G401 (cell line): ENCODE measurements around the gene GPC6. TPM values are rescaled to one million over a fixed set of nuclear protein-coding genes. Genes with fewer than 3 reads are reported as not detected.
"Not testable (repeated sequence)": the region's sequence is repeated elsewhere in the genome, so short reads cannot be mapped to it uniquely, and the experiment has no call there.

Experiments used
- DNase-seq: peaks from one replicate; pipeline ENCODE4 v3.0.0-alpha.2; 2015; ENCODE audit warnings: low spot score
- in situ Hi-C: cut with HindIII; loops from 2 replicates; pipeline ENCODE4 v1.10.0; 2016; ENCODE audit warnings: low sequenced_read_pairs, mixed read lengths
- total RNA-seq: library from RNA; depleted of rRNA; stranded (reverse); fragments of >200 nt; shearing (Covaris generic); gene quantifications from 2 replicates; pipeline ENCODE4 v1.2.3, GENCODE V29; 2014

The GPC6 gene
- total RNA-seq, 1 experiment from 2014 or later = 2.1 TPM

GRCh38 chr13:94291631-94292322 is 1065.2 kb downstream of the GPC6 start:
- in situ Hi-C loops = no loop called here
- no peak for DNase-seq

GRCh38 chr13:94292323-94292640 is 1065.7 kb downstream of the GPC6 start:
- in situ Hi-C loops = no loop called here
- DNase-seq = no peak

- in situ Hi-C loops = no loop called here
- DNase-seq = no peak
Measured at GRCh38 chr13:94296471-94296870, 1069.9 kb downstream of the GPC6 start.

- in situ Hi-C loops = no loop called here
- no peak for DNase-seq
Measured at GRCh38 chr13:94298346-94298745, 1071.7 kb downstream of the GPC6 start.

GRCh38 chr13:94300401-94300800 is 1073.8 kb downstream of the GPC6 start:
- in situ Hi-C loops = no loop called here
- no peak for DNase-seq

- in situ Hi-C loops = no loop called here
- no peak for DNase-seq
Measured at GRCh38 chr13:94301487-94301886, 1074.9 kb downstream of the GPC6 start.

- DNase-seq, in situ Hi-C loops: not testable (repeated sequence)
Measured at GRCh38 chr13:94302847-94303565, 1076.4 kb downstream of the GPC6 start.

DNA sequence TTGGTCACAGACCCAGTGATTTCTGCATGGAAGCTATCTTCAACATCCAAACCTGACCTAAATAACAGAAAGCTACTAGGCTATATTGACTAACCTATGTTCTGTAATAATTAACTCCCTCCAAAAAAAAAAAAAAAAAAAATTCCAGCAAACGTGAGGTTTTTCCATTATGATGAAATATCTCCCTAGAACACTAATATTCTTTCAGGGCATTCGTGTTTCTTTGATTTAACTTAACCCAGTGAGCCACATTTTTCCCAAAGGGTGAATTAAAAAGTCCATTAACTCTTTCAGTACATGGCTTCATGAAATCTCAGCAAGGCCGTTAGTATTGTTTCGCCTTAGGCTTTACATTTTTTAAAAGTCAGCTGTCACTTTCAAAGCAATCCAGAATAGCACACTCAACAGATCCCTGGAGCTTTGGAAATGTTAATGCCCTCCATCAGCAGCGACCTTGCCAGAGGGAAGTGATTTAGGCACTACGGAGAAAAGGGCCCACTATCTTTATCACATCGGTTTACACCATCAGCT is 1077.1 kb downstream of the GPC6 start:
- in situ Hi-C loops = no loop called here

DNA sequence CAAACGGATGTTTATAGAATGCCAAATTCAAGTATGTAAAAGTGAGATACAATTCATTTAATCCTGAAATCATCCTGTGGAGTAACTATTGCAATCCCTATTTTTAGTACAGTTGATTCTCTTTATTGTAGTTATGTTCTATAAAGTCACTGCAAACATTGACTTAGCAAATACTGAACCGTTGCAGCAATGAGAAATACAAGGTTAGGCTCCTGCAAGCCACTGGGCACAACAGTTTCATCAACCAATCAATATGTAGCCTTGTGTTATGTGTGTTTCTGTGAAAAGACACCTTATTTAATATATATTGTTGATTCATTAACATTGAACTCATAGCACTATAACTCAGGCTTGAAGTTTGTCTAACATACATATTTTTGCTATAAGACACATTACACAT is 1078.4 kb downstream of the GPC6 start:
- in situ Hi-C loops = no loop called here
- no peak for DNase-seq

More for the DNA sequence above, 1077.1 kb downstream of the GPC6 start:
- DNase-seq = no peak

GRCh38 chr13:94305463-94305862 is 1078.9 kb downstream of the GPC6 start:
- DNase-seq = no peak
- in situ Hi-C loops = no loop called here

DNA sequence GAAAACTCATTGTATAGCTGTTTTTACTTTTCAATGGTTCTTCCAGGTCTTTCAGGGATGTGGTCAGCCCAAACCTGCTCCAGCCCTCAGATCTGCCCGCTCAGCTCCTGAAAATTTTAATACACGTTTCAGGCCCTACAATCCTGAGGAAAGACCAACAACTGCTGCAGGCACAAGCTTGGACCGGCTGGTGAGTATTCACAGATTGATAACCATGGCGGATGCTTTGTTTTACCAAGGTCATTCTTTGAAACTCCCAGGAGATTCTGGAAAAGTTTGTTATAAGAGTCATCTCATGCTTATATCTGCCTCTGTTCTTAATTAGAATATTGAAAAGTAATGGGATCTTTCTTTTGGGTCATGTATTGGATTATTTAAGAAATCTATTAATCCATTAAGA is 1079.3 kb downstream of the GPC6 start:
- in situ Hi-C loops = no loop called here

GRCh38 chr13:94308832-94309231 is 1082.2 kb downstream of the GPC6 start:
- in situ Hi-C loops = no loop called here

More for the DNA sequence above, 1079.3 kb downstream of the GPC6 start:
- no peak for DNase-seq

DNA sequence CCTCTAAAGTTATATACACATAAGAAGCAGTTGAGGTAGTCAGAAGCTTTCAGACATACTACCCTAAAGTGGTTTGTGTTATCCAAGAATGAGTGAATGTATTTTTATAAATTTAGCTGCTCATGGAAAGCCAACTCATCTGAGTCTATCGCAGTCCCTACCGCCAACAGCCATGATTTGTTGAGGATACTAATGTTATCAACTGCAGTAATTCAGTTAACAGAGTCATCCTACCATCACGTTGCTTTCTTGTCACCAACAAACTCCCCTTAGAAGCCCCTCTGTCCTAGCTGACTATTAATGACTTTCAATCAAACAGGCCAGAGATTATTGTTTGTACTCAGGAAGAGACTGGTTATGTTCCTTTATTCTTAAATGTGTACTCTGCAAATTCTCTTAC is 1083.0 kb downstream of the GPC6 start:
- no peak for DNase-seq
- in situ Hi-C loops = no loop called here

More at GRCh38 chr13:94308832-94309231, 1082.2 kb downstream of the GPC6 start:
- DNase-seq = no peak

DNA sequence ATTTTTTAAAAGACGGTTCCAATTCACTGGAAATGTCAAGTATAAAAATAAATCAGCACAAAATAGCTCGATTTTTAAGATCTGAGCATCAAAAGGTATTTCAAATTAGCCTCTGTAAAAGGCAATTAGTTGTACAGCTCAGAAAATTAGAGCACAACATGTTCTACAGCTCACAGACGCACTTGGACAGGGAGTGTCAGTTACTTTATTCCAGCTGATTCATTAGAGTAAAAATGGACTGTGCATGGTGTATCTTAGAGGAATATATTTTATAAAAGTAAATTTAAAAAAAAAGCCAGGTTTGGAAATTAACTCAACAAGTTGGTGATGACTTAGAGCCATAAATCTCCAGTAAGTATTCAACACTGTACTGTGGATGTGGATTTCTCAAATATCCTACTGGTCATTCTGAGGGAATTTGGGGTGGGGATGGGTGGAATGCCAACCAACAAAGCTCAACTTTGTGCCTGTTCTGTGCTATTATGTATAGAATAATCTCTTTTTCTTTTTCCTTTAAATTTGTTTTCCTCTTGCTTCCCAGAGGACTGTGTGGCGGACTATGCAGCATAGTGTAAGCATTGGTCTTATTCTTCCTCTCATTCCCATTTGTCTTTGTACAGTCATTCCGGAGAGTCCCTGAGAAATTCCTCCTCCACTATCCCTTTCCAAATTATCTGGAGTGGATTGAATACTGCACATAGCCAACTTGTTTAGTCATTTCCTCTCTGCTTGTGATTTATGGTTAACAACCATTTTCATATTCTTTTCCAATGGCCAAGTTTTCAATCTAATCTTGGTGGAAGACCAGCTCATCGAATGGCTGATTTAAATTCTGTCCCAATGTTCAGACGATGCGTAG is 1083.6 kb downstream of the GPC6 start:
- in situ Hi-C loops = no loop called here
- DNase-seq = no peak

DNA sequence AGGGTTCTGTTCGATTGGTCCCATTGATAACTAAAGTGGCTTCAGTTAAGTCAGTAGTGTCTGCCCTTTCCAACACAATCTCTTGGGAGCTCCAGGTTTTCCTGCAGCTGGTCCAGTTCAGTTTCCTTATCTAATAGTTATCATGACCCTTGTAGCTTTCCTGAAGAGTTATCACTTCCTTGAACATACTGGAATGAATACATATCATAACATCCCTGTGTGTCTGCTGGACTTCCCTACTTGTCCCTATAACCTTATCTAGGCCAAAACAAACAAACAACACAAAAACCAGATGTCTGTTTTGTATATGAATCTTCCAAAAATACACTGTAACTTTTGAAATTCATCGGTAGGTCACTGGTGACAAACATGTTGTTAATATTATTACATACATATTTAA is 1085.3 kb downstream of the GPC6 start:
- in situ Hi-C loops = no loop called here
- no peak for DNase-seq

- DNase-seq = peak; percentile 8
- in situ Hi-C loops = no loop called here
Measured at GRCh38 chr13:94312511-94313216, 1086.1 kb downstream of the GPC6 start.

DNA sequence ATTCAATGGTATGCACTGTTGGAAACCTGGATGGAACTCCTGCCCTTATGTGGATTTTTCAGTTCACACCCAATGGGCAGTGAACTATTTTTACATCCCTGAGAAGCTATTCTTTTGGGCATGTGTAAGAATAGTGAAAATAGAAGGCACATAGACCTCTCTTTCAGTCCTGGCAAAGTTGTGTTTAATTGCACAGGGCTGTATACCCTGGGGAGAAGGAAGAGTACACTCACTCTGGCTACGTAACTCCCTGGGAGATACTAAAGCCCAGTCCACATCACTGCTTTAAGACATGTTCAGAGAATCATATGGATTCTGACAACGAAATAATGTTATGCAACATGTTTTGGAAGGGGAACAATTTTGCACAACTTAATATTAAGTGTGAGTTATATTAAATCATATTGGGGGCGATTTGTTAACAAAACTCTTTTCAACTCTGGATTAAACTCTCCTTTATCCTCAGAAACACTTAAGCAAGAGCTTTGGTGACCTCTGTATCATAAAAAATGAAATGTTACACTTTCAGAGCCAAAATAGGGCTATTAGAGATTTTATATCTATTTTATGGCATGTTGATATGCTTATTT is 1086.8 kb downstream of the GPC6 start:
- no peak for DNase-seq

GRCh38 chr13:94313926-94314325 is 1087.3 kb downstream of the GPC6 start:
- DNase-seq = no peak
- in situ Hi-C loops = no loop called here

More for the DNA sequence above, 1086.8 kb downstream of the GPC6 start:
- in situ Hi-C loops = no loop called here

DNA sequence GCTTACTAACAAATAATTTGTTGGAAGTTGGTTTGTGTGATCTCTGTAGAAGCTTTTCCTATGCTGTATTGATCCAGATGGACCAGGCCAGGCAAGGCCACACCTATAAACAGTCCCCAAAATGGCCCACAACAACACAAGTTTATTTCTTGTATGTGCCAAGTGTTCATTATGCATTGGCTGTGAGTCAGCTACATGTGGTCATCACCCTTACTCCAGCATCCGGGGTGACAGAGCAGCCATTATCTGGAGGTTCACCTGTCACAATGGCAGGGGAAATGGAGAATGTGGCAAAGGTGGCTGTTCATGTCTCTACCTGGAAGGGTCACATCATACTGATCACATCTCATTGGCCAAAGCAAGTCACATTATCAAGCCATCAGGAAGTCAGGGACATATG is 1088.6 kb downstream of the GPC6 start:
- in situ Hi-C loops = no loop called here
- DNase-seq = no peak
